HCT116 (cell line): Measurements from ENCODE around the gene MAPK8IP3. TPM values are rescaled to one million over a fixed set of nuclear protein-coding genes. Genes with fewer than 3 reads are reported as not detected.

ENCODE experiments used
- ATAC-seq: fragments of 200-7000 bp; cut with Tn5 transposase; 2 replicates; pipeline ENCODE4 v1.9.1; 2020; ENCODE audit warnings: mild to moderate bottlenecking, moderate library complexity
- BruUV-seq: library from RNA; stranded (reverse); fragments of 400-500 nt; replicated peaks from 2 replicates; lab custom pipeline; 2021; lab: Mats Ljungman, UMichigan
- CTCF ChIA-PET: fragments of 300-600 bp; sonication (Branson Sonifier 250); formaldehyde crosslinking; loops from one replicate; lab custom pipeline; 2021; ENCODE audit warnings: antibody characterized with exemption; lab: Charles Lee
- POLR2A ChIA-PET: fragments of 300-600, 350-600 bp; sonication (Branson Sonifier 250); formaldehyde crosslinking; loops from one replicate; lab custom pipeline; 2021; ENCODE audit warnings: antibody characterized with exemption; lab: Charles Lee
- RAD21 ChIA-PET, 2 experiments: fragments of 300-600 bp; sonication (Branson Sonifier 250); formaldehyde crosslinking; loops; one replicate each; lab custom pipeline; 2023; ENCODE audit warnings: low total read pairs in 2 of 2; ENCODE audit not compliant: uncharacterized antibody in 2 of 2, unreplicated experiment in 2 of 2, low non-redundant PET in 1 of 2; lab: Charles Lee
- DNase-seq: peaks from one replicate; pipeline ENCODE4 v3.0.0-alpha.2; 2010; ENCODE audit warnings: low read depth, low spot score
- H2AFZ ChIP-seq: fragments of 200-600 bp; shearing (Covaris generic), sonication (generic); 2 replicates; pipeline ENCODE4 v1.6.1; 2017; ENCODE audit warnings: low read depth, mixed run types, mixed read lengths, antibody characterized with exemption, low read length; ENCODE audit not compliant: poor library complexity, severe bottlenecking
- H3K27ac ChIP-seq: 2 replicates; pipeline ENCODE4 v1.5.1; 2012; ENCODE audit warnings: low read depth, low read length
- H3K27me3 ChIP-seq: fragments of 200-600 bp; sonication (generic); 2 replicates; pipeline ENCODE4 v1.6.1; 2016; ENCODE audit warnings: mixed run types, low read length, mixed read lengths; ENCODE audit not compliant: insufficient read depth
- H3K36me3 ChIP-seq, 2 experiments: fragments of 200-500 bp in 1 of 2; fragments of 200-600 bp in 1 of 2; sonication (Bioruptor generic) in 1 of 2; sonication (generic) in 1 of 2; 2 replicates each; pipeline versions ENCODE4 v1.5.1 to v1.6.1; 2014 to 2016; ENCODE audit warnings: low read length in 2 of 2, inconsistent platforms in 1 of 2, mixed read lengths in 1 of 2, mixed run types in 1 of 2; ENCODE audit not compliant: insufficient read depth in 2 of 2, control insufficient read depth in 1 of 2
- H3K4me1 ChIP-seq, 2 experiments: fragments of 200-600 bp in 1 of 2; sonication (generic) in 1 of 2; 2 replicates each; pipeline versions ENCODE4 v1.5.1 to v1.6.1; 2012 to 2017; ENCODE audit warnings: low read length in 2 of 2, inconsistent platforms in 1 of 2, mild to moderate bottlenecking in 1 of 2, mixed read lengths in 1 of 2, mixed run types in 1 of 2, moderate library complexity in 1 of 2; ENCODE audit not compliant: insufficient read depth in 2 of 2, control insufficient read depth in 1 of 2
- H3K4me2 ChIP-seq: fragments of 200-600 bp; sonication (generic); 2 replicates; pipeline ENCODE4 v1.6.1; 2017; ENCODE audit warnings: mixed run types, low read length, mixed read lengths
- H3K4me3 ChIP-seq, 2 experiments: fragments of 200-600 bp in 1 of 2; sonication (generic) in 1 of 2; replicated peaks in 1 of 2; 2 replicates each; pipeline ENCODE4 v1.5.1; 2011 to 2016; ENCODE audit warnings: low read length in 2 of 2, control low read depth in 1 of 2, low read depth in 1 of 2, mild to moderate bottlenecking in 1 of 2, mixed read lengths in 1 of 2, mixed run types in 1 of 2
- H3K79me2 ChIP-seq: fragments of 200-600 bp; sonication (generic); 2 replicates; pipeline ENCODE4 v1.6.1; 2017; ENCODE audit warnings: mild to moderate bottlenecking, mixed run types, low read length, moderate library complexity, mixed read lengths; ENCODE audit not compliant: insufficient read depth
- H3K9ac ChIP-seq: fragments of 200-600 bp; sonication (generic); 2 replicates; pipeline ENCODE4 v1.6.1; 2016; ENCODE audit warnings: low read length, mixed read lengths
- H3K9me2 ChIP-seq: fragments of 200-600 bp; sonication (generic), shearing (Covaris generic); 2 replicates; pipeline ENCODE4 v1.6.1; 2017; ENCODE audit warnings: mixed run types, mild to moderate bottlenecking, moderate library complexity; ENCODE audit not compliant: insufficient read depth
- H3K9me3 ChIP-seq, 2 experiments: fragments of 200-500 bp in 1 of 2; fragments of 200-600 bp in 1 of 2; sonication (Bioruptor generic) in 1 of 2; sonication (generic) in 1 of 2; 2 replicates each; pipeline ENCODE4 v1.6.1; 2014 to 2017; ENCODE audit warnings: low read length in 2 of 2, mixed read lengths in 2 of 2, inconsistent platforms in 1 of 2, low read depth in 1 of 2, mild to moderate bottlenecking in 1 of 2, mixed run types in 1 of 2, moderate library complexity in 1 of 2; ENCODE audit not compliant: control insufficient read depth in 1 of 2, insufficient read depth in 1 of 2
- H4K20me1 ChIP-seq: fragments of 200-600 bp; sonication (generic), shearing (Covaris generic); 2 replicates; pipeline ENCODE4 v1.6.1; 2017; ENCODE audit warnings: mixed run types, mild to moderate bottlenecking, moderate library complexity; ENCODE audit not compliant: insufficient read depth
- ATF3 ChIP-seq: IDR thresholded peaks from 2 replicates; pipeline ENCODE4 v1.6.1; 2012
- CBX3 ChIP-seq: IDR thresholded peaks from 2 replicates; pipeline ENCODE4 v1.6.1; 2012; ENCODE audit warnings: low read depth
- EZH2phosphoT487 ChIP-seq: fragments of 200-600 bp; IDR thresholded peaks from 2 replicates; pipeline ENCODE4 v1.6.1; 2018; ENCODE audit warnings: antibody characterized with exemption, borderline replicate concordance
- FOSL1 ChIP-seq: IDR thresholded peaks from 2 replicates; pipeline ENCODE4 v1.6.1; 2012; ENCODE audit warnings: low read depth
- MAX ChIP-seq: IDR thresholded peaks from 2 replicates; pipeline ENCODE4 v1.6.1; 2012
- RAD21 ChIP-seq: IDR thresholded peaks from 2 replicates; pipeline ENCODE4 v1.6.1; 2012; ENCODE audit warnings: low read depth, mild to moderate bottlenecking
- SIN3A ChIP-seq: IDR thresholded peaks from 2 replicates; pipeline ENCODE4 v1.6.1; 2012; ENCODE audit warnings: low read depth
- SRF ChIP-seq: IDR thresholded peaks from 2 replicates; pipeline ENCODE4 v1.6.1; 2012; ENCODE audit warnings: low read depth
- TCF7L2 ChIP-seq: IDR thresholded peaks from 2 replicates; pipeline ENCODE4 v1.7.0; 2011; ENCODE audit warnings: borderline replicate concordance, inconsistent platforms; ENCODE audit not compliant: insufficient read depth, insufficient read length; ENCODE audit errors: extremely low read depth
- YY1 ChIP-seq: IDR thresholded peaks from 2 replicates; pipeline ENCODE4 v1.6.1; 2011; ENCODE audit warnings: low read length, low read depth, moderate library complexity, mild to moderate bottlenecking; ENCODE audit not compliant: insufficient replicate concordance; ENCODE audit errors: extremely low read depth
- ZFX ChIP-seq: fragments of 450-650 bp; IDR thresholded peaks from 2 replicates; pipeline ENCODE4 v1.6.1; 2017
- ZNF274 ChIP-seq: fragments of 200-500 bp; sonication (Bioruptor generic); IDR thresholded peaks from 2 replicates; pipeline ENCODE4 v1.6.1; 2014; ENCODE audit warnings: mild to moderate bottlenecking, low read depth, low read length, inconsistent platforms
- intact Hi-C: fragments of 100-400 bp; cut with micrococcal nuclease; formaldehyde crosslinking; loops from 2 replicates; pipeline ENCODE4 v1.10.0; 2022
- total RNA-seq: library from RNA; stranded (reverse); gene quantifications from one replicate; pipeline ENCODE4 v1.2.1, GENCODE V29; 2021; ENCODE audit not compliant: unreplicated experiment
- TF ChIP-seq, protein P1 (sequence below): IDR thresholded peaks from 2 replicates; pipeline ENCODE4 v1.6.1; 2011; ENCODE audit warnings: mild to moderate bottlenecking, low read length, moderate library complexity; ENCODE audit not compliant: insufficient replicate concordance; ENCODE audit errors: extremely low read depth
- TF ChIP-seq, protein P2 (sequence below): IDR thresholded peaks from 2 replicates; pipeline ENCODE4 v1.6.1; 2012; ENCODE audit warnings: low read depth

MAPK8IP3 gene
- total RNA-seq, 1 experiment from 2014 or later, result 75.3 TPM

GRCh38 chr16:1705688-1706385 is at the start of gene MAPK8IP3 (continued):
- TF ChIP-seq, protein P1, sequence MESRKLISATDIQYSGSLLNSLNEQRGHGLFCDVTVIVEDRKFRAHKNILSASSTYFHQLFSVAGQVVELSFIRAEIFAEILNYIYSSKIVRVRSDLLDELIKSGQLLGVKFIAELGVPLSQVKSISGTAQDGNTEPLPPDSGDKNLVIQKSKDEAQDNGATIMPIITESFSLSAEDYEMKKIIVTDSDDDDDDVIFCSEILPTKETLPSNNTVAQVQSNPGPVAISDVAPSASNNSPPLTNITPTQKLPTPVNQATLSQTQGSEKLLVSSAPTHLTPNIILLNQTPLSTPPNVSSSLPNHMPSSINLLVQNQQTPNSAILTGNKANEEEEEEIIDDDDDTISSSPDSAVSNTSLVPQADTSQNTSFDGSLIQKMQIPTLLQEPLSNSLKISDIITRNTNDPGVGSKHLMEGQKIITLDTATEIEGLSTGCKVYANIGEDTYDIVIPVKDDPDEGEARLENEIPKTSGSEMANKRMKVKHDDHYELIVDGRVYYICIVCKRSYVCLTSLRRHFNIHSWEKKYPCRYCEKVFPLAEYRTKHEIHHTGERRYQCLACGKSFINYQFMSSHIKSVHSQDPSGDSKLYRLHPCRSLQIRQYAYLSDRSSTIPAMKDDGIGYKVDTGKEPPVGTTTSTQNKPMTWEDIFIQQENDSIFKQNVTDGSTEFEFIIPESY, result peak; percentile 61
- TF ChIP-seq ZFX (peak; percentile 92; the same call in 1 of the 2 replicates), FOSL1 (no peak), ZNF274 (no peak), CBX3 (no peak), TCF7L2 (peak; percentile 65), ATF3 (no peak), RAD21 (peak; percentile 26; the same call in 1 of the 2 replicates), YY1 (peak; percentile 53)

DNA sequence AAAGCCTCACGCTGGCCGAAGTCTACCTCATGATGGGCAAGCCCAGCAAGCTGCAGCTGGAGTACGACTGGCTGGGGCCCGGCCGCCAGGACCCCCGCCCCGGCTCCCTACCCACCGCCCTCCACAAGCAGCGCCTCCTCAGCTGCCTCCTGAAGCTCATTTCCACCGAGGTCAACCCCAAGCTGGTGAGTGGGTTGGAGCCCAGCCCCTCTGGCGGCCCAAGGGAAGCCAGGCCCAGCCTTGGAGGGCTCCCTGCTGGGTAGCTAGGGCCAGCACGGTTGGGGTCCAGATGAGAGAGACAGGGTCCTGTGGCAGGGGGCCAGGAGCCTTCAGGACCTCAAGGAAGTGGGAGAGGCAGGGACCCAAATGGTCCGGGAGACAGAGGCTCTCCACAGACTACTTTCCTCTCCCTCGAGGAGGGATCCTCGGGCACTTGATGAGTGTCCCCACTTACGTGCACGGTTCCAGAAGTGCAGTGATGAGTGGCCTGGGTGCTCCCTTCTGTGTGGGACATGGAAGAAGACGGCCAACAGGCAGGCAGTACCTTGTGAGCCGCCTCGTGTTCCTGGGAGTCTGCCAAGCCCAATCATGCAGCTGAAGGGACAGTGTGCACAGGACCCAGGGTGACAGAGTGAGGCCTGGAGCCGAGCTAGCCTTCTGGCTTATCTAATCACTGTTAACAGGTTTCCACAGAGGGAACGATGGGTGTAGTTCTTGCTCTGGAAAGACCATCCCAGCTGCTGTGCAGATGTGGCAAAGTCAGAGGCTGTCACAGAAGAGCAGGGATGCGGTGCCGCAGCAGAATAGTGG is 49.0 kb upstream of the MAPK8IP3 start:
- RAD21 ChIA-PET, result no interaction called here
- H3K9ac ChIP-seq, result no peak overlapping the region
- TF ChIP-seq, protein P1, result no peak
- TF ChIP-seq, protein P2, sequence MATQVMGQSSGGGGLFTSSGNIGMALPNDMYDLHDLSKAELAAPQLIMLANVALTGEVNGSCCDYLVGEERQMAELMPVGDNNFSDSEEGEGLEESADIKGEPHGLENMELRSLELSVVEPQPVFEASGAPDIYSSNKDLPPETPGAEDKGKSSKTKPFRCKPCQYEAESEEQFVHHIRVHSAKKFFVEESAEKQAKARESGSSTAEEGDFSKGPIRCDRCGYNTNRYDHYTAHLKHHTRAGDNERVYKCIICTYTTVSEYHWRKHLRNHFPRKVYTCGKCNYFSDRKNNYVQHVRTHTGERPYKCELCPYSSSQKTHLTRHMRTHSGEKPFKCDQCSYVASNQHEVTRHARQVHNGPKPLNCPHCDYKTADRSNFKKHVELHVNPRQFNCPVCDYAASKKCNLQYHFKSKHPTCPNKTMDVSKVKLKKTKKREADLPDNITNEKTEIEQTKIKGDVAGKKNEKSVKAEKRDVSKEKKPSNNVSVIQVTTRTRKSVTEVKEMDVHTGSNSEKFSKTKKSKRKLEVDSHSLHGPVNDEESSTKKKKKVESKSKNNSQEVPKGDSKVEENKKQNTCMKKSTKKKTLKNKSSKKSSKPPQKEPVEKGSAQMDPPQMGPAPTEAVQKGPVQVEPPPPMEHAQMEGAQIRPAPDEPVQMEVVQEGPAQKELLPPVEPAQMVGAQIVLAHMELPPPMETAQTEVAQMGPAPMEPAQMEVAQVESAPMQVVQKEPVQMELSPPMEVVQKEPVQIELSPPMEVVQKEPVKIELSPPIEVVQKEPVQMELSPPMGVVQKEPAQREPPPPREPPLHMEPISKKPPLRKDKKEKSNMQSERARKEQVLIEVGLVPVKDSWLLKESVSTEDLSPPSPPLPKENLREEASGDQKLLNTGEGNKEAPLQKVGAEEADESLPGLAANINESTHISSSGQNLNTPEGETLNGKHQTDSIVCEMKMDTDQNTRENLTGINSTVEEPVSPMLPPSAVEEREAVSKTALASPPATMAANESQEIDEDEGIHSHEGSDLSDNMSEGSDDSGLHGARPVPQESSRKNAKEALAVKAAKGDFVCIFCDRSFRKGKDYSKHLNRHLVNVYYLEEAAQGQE, result no peak
- TF ChIP-seq RAD21 (no peak), SRF (no peak), EZH2phosphoT487 (no peak), MAX (no peak), SIN3A (no peak)

More for the DNA sequence above, 49.0 kb upstream of the MAPK8IP3 start:
- H2AFZ ChIP-seq, result no peak overlapping the region
- POLR2A ChIA-PET, result interaction anchor here (0.5 kb wide), 1 partner anchor 8 kb away, joined by 3 read pairs; no protein-coding TSS in a partner anchor
- H3K36me3 ChIP-seq, result peaks cover 11 to 21% of the 10 kb centered on the region in 2 experiments
- H3K9me3 ChIP-seq, result no peaks in the 10 kb centered on the region
- no peaks in the 10 kb centered on the region for H3K4me1 ChIP-seq
- H3K4me3 ChIP-seq, result no peak overlapping the region
- DNase-seq, result no peak
- H3K4me2 ChIP-seq, result no peak overlapping the region
- no peaks in the 10 kb centered on the region for H3K9me2 ChIP-seq
- BruUV-seq, result no TSS peak
- no peaks in the 10 kb centered on the region for H3K27me3 ChIP-seq
- H3K79me2 ChIP-seq, result no peaks in the 10 kb centered on the region
- no peaks in the 10 kb centered on the region for H4K20me1 ChIP-seq
- CTCF ChIA-PET, result no interaction called here
- no peak for ATAC-seq
- intact Hi-C loops, result no loop called here
- no peak overlapping the region for H3K27ac ChIP-seq
